ENCODE results near the gene LRRC8A.

Gene LRRC8A

GRCh38 chr9:128887914-128888350 is 6.0 kb downstream of the LRRC8A start:
- no peak for TF ChIP-seq CTCF (conservative IDR thresholded peaks at IDR 0.05; ENCODE audit: low read length)
- DNase-seq (ENCODE audit: low read depth) = no peak
- no peak overlapping the region for H3K4me3 ChIP-seq (ENCODE audit: low read length)

- no peak for DNase-seq (ENCODE audit: low read depth)
- no peak for TF ChIP-seq CTCF (conservative IDR thresholded peaks at IDR 0.05; ENCODE audit: low read length)
- no peak overlapping the region for H3K4me3 ChIP-seq (ENCODE audit: low read length)
These were observed 9.6 kb downstream of the LRRC8A start for GRCh38 chr9:128891321-128892220.

DNA sequence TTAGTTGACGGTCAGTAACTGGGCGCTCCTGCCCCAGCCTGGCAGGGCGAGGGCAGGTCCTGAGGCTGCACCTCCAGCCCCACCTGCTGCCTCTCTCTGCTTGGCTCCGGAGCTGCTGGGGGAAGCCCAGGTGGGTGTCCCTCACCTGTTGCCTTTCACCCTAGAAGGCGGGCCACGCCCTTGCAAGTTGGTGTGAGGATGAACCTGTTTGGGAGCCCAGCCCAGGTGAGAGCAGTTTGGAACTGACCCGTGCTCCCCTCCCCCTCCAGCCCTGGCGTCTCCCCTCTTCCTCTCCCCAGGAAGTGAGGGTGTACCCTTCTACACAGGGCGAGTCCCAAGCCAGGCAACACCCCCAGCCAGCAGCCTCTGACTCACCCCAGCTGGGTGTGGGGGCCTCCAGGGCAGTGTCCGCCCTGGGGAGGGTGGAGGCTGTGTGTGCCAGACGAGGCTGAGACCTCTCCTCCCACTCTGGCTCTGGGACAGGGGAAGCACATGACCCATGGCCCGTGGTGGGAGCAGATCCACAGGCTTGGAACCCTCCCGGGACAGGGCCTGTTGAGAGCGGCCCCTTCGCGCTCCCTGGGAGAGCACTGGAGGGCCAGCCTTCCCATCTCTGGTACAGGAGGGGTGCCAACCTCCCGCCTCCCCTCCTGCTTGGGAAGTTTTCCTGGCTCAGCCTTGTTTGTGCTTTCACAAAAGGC is 10.4 kb downstream of the LRRC8A start:
- peak overlapping the region; percentile 40 for H3K4me3 ChIP-seq (ENCODE audit: low read length)
- TF ChIP-seq CTCF (conservative IDR thresholded peaks at IDR 0.05; ENCODE audit: low read length) = no peak
- DNase-seq (ENCODE audit: low read depth) = peak; percentile 88

- H3K4me3 ChIP-seq (ENCODE audit: low read length) = no peak overlapping the region
These were observed 11.4 kb downstream of the LRRC8A start for GRCh38 chr9:128893354-128893753.

GRCh38 chr9:128894764-128895163 is 12.8 kb downstream of the LRRC8A start:
- no peak for TF ChIP-seq CTCF (conservative IDR thresholded peaks at IDR 0.05; ENCODE audit: low read length)
- no peak for DNase-seq (ENCODE audit: low read depth)

More at GRCh38 chr9:128893354-128893753, 11.4 kb downstream of the LRRC8A start:
- TF ChIP-seq CTCF (conservative IDR thresholded peaks at IDR 0.05; ENCODE audit: low read length) = no peak
- no peak for DNase-seq (ENCODE audit: low read depth)

GRCh38 chr9:128895556-128895955 is 13.6 kb downstream of the LRRC8A start:
- no peak for TF ChIP-seq CTCF (conservative IDR thresholded peaks at IDR 0.05; ENCODE audit: low read length)
- no peak for DNase-seq (ENCODE audit: low read depth)
- no peak overlapping the region for H3K4me3 ChIP-seq (ENCODE audit: low read length)

More at GRCh38 chr9:128894764-128895163, 12.8 kb downstream of the LRRC8A start:
- H3K4me3 ChIP-seq (ENCODE audit: low read length) = no peak overlapping the region
